ENCODE data around the gene DAAM2.

GRCh38 chr6:39942903-39943580 lies 150.9 kb downstream of the DAAM2 start:
- TF ChIP-seq MAX (IDR thresholded peaks at IDR 0.05; ENCODE audit: insufficient read depth, insufficient read length) (no peak), EZH2 (IDR thresholded peaks at IDR 0.05; ENCODE audit: borderline replicate concordance, low read depth, low read length, severe bottlenecking) (no peak), CTCF (IDR thresholded peaks at IDR 0.05; ENCODE audit: extremely low read depth in 1 of 2, insufficient read depth in 1 of 2, low read depth in 1 of 2, low read length in 2 of 2) (no peak), POLR2A (IDR thresholded peaks at IDR 0.05; ENCODE audit: low read depth, low read length) (no peak)
